HG03064 (cell line): ENCODE results near the gene SIK3.
A peak's percentile ranks its signal among the peaks of the same experiment; 100 is the strongest.

Source experiments
- ATAC-seq: cut with Tn5 transposase; IDR thresholded peaks from one replicate; pipeline ENCODE4 v1.9.1; 2021; ENCODE audit warnings: low read depth; ENCODE audit not compliant: unreplicated experiment

The SIK3 gene

GRCh38 chr11:117016747-117017146 lies 81.5 kb downstream of the SIK3 start:
- ATAC-seq, result no peak

DNA sequence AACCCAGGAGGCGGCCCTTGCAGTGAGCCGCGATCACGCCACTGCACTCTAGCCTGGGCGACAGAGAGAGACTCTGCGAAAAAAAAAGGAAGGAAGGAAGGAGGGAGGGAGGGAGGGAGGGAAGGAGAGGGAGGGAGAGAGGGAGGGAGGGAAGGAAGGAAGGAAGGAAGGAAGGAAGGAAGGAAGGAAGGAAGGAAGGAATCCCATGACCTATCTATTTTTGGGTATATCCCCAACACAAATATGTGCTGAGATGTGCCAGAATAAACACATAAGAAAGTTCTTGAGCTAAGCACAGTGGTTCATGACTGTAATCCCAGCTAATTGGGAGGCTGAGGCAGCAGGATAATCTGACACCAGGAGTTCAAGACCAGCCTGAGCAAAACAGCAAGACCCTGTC lies 82.0 kb downstream of the SIK3 start:
- no peak for ATAC-seq

DNA sequence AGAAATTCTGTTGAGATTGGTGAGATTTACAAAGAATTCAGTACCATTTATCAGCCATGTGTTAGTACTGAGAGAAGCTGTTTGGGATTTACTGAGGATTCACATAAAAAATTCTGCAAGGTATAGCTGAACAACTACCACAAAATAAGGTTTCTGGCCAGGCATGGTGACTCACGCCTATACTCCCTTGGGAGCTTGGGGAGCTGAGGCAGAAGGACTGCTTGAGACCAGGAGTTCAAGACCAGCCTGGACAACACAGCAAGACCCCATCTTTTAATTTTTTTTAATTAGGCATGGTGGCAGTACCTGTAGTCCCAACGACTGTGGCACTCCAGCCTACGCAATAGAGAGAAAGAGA lies 86.7 kb downstream of the SIK3 start:
- ATAC-seq, result no peak

GRCh38 chr11:117010808-117011540 lies 87.3 kb downstream of the SIK3 start:
- ATAC-seq, result no peak

- no peak for ATAC-seq
Observed at GRCh38 chr11:117009905-117010605, 88.2 kb downstream of the SIK3 start.

GRCh38 chr11:117005758-117006157 lies 92.5 kb downstream of the SIK3 start:
- ATAC-seq, result no peak

GRCh38 chr11:117002639-117003299 lies 95.5 kb downstream of the SIK3 start:
- no peak for ATAC-seq

DNA sequence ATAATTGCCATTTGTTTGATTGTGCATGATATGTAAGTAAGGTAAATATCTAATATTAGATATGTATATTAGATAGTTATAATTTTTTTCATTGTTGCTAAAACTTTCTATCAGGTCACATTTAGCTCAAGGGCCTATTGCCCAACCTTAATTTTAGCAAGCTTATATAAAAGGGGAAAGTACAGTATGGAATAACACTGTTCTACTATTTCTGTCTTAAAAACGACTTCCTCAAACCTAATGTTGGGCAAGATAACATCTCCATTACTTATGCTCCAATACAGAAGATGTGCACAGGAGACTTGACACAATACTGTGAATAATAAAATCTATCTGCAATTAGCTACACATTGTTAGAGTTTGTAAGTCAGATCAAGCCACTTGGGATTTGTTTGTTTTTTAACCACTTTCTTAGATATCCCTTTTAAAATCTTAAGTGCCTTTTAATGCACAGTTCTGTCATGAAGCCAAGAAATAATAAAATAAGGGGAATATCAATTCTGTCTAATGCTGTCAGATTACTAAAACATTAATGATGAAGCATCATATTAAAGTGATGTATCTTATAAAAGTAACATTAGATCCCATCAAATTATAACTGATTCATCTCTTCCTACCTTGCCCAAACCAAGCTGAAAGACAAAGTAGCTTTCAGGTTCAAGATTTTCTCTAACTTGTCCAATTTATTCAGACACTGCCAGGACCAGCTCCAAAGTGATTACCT lies 98.1 kb downstream of the SIK3 start:
- ATAC-seq, result no peak

DNA sequence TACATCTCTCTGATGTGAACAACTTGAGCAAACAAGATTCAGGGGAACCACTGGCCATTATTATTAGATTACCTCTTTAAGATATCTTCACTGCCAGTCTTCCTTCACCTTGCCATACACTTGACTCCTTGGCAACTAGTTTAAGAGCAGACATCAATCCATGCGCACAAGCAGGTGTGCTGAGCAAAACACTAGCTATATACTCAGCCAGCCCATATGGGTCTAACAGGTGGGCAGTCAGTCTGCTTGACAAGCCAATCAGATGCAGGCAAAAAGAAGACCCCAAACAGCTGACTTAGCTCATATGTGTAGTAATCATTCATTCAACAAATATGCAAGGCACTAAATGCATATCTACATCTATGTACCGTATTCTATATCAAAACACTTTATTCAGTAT lies 101.2 kb downstream of the SIK3 start:
- ATAC-seq, result no peak

GRCh38 chr11:116994195-116994594 lies 104.0 kb downstream of the SIK3 start:
- no peak for ATAC-seq

DNA sequence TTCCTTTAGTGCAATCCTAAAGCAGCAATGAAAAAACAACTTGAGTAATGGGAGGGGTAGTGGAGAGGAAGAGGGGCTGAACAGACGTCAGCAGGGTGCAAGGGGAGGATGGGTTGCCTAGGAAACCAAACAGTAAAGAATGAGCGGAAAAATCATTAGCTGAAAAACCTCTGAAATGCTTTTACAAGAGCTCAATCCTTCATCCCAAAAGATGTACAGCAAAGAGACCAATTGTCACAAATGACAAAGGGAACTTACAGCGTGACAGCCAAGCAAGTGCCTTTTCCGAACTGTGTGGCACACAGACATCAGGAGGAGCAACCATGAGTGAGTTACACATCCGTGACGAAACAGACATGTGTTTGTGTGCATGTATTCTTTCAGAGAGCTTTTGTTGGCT lies 104.6 kb downstream of the SIK3 start:
- ATAC-seq, result no peak

DNA sequence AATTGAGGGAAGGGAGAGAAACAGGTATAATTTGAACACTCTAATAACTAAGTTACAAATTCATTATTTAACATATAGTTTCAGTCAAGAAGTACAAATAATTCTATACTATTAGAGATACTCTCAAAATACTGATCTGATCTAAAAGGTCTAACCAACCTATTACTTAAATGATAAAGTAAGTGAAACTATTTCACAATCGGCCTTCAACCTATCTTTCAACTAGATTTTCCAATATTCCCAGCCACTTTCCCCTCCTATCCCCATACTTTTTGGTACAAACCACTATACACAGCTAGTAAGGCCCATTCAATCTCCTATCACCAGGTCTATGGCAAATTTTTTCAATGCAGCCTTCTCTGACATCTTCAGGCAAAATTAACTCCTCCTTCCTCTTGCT lies 106.7 kb downstream of the SIK3 start:
- no peak for ATAC-seq

- no peak for ATAC-seq
Observed at GRCh38 chr11:116990811-116991210, 107.4 kb downstream of the SIK3 start.

- ATAC-seq, result no peak
Observed at GRCh38 chr11:116990061-116990473, 108.2 kb downstream of the SIK3 start.

DNA sequence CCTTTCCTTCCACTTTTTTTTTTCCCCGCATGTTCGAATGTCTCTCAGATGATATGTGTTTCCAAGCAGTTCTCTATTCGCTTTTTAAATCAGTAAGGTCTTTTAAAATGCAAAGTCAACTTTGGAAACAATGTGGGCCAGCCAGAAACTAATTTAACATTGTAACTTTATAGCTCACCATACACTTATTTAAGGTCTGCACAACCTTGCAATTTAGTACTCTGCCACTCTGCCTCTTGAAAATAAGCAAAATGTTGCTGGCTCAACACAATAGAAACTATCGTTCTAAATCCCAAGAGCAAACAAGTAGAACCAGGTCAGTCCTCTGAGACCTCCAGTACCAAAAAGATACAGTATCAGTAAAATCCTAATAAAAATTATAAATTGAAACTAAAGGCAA lies 109.0 kb downstream of the SIK3 start:
- ATAC-seq, result no peak

DNA sequence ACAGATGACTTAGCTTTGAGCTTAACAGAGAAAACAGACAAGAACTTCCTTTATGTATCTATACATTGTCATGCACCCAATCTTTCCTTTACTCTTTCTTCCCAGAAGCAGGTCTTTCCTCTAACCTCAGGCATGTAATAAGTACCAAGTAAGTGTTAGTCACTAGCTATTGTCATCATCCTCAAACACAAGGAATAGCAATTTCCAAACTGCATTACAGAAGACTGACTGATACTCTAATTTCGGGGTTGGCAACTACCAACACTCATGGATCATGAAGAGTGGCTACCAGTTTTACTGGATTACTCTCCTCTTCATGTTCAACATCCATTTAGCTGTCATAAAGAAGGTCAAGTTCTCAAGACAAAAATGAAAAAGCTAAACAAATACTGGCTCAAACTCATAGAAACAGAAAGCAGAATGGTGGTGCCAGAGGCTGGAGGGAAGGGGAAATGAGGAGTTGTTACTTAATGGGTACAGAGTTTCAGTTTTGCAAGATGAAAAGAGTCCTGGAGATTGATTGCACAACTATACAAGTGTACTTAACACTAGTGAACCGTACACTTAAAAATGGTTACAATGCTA lies 111.6 kb downstream of the SIK3 start:
- ATAC-seq, result no peak

GRCh38 chr11:116984589-116984988 lies 113.6 kb downstream of the SIK3 start:
- no peak for ATAC-seq

DNA sequence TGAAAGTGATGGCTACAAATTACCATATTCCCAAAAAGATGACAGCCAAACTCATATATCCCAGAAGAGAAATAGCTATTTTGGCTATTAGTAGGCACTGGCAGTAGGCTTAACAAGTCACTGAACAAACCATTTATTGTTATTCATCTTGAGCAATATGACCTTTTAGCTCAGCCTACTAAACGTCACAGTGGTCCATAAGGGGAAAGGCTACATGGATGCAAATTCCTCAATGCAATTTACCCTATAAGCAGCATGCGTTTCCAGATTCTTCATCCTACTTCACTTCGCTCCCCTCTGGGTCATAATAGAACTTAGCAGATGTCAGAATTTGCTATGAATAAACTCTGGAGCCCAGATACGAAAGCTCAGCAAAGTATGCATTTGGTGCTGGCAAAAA lies 114.0 kb downstream of the SIK3 start:
- no peak for ATAC-seq

GRCh38 chr11:116981266-116981885 lies 116.9 kb downstream of the SIK3 start:
- ATAC-seq, result no peak

DNA sequence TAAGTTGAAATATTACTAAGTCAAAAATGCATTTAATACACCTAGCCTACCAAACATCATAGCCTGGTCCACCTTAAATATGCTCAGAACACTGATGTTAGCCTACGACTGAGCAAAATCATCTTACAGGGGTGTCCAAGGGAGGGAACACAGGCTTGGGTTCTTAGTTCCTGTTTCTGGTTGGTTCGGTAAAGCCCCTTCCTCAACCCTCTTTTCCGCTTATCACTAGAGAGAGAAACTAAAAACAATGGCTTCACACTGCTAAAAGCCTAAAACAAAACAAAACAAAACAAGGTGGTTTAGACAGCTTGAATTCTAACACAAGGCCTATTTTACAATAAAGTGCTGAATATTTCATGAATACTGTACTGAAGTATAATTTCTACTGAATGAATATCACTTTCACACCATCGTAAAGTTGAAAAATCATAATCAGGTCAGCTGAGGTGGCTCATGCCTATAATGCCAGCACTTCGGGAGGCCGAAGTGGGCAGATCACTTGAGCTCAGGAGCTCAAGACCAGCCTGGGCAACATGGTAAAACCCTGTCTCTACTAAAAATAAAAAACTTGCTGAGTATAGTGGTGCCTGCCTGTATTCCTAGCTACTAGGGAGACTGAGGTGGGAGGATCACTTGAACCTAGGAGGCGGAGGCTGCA lies 118.0 kb downstream of the SIK3 start:
- ATAC-seq, result peak; percentile 78
